ENCODE data around the gene AIFM1. TPM values are rescaled to one million over a fixed set of nuclear protein-coding genes. Genes with fewer than 3 reads are reported as not detected.
A peak's percentile ranks its signal among the peaks of the same experiment; 100 is the strongest.
"Not testable (repeated sequence)": the region's sequence is repeated elsewhere in the genome, so short reads cannot be mapped to it uniquely, and the experiment has no call there.

The AIFM1 gene
- total RNA-seq, 4 donors from 2014 or later = 7.6 to 15.0 (median 10.4) TPM

GRCh38 chrX:130120746-130121504, 44.7 kb downstream of the AIFM1 start:
- no peak overlapping the region for H3K4me3 ChIP-seq (ENCODE audit: low read depth, poor library complexity, severe bottlenecking)
- intact Hi-C loops (cut with DNase I; ENCODE audit: low total_unique reads) = no loop called here
- DNase-seq (ENCODE audit: low spot score in 2 of 2) = peak; percentile 72 to 94
- 3 to 30% methylated on average over 35 to 58 of the region's 58 CpGs for WGBS, 2 donors
- TF ChIP-seq, protein P1, sequence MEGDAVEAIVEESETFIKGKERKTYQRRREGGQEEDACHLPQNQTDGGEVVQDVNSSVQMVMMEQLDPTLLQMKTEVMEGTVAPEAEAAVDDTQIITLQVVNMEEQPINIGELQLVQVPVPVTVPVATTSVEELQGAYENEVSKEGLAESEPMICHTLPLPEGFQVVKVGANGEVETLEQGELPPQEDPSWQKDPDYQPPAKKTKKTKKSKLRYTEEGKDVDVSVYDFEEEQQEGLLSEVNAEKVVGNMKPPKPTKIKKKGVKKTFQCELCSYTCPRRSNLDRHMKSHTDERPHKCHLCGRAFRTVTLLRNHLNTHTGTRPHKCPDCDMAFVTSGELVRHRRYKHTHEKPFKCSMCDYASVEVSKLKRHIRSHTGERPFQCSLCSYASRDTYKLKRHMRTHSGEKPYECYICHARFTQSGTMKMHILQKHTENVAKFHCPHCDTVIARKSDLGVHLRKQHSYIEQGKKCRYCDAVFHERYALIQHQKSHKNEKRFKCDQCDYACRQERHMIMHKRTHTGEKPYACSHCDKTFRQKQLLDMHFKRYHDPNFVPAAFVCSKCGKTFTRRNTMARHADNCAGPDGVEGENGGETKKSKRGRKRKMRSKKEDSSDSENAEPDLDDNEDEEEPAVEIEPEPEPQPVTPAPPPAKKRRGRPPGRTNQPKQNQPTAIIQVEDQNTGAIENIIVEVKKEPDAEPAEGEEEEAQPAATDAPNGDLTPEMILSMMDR (IDR thresholded peaks at IDR 0.05) = peak in 1 of 3 donors; percentile 18
- no peak for TF ChIP-seq POLR2A (IDR thresholded peaks at IDR 0.05)

DNA sequence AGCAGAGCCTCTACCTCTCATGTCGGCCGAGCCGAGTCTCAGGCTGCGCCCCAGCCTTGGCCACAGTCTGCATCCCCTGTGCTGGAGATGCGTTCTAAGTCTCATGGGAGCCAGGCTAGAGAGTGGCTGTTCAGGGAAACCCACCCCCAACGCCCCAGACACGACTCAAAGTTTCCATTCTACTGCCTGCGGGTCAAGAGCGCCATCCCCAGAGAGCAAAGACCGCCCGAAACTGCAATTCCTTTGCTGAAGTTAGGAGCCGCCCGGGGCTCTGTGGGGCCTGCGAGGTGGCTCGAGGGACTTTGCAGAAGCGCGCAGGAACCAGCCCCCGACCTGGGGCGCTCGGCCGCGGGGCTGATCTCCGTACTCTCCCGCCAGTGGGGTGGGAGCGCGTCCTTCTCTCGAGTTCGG, 45.3 kb downstream of the AIFM1 start:
- no peak overlapping the region for H3K4me3 ChIP-seq (ENCODE audit: low read depth, poor library complexity, severe bottlenecking)
- intact Hi-C loops (cut with DNase I; ENCODE audit: low total_unique reads) = no loop called here
- TF ChIP-seq, protein P1 (IDR thresholded peaks at IDR 0.05) = no peak
- no peak for TF ChIP-seq POLR2A (IDR thresholded peaks at IDR 0.05)
- no peak for DNase-seq (ENCODE audit: low spot score in 2 of 2)
- WGBS, 2 donors = 49 to 54% methylated on average over 5 to 21 of the region's 28 CpGs

- no peak overlapping the region for H3K4me3 ChIP-seq (ENCODE audit: low read depth, poor library complexity, severe bottlenecking)
- 38 to 40% methylated on average over 8 to 14 of the region's 14 CpGs for WGBS, 2 donors
- DNase-seq (ENCODE audit: low spot score in 2 of 2) = no peak
- intact Hi-C loops (cut with DNase I; ENCODE audit: low total_unique reads) = no loop called here
- no peak for TF ChIP-seq POLR2A (IDR thresholded peaks at IDR 0.05)
- TF ChIP-seq, protein P1 (IDR thresholded peaks at IDR 0.05) = no peak
Observed at GRCh38 chrX:130119312-130119898, 46.2 kb downstream of the AIFM1 start.

- no peak overlapping the region for H3K4me3 ChIP-seq (ENCODE audit: low read depth, poor library complexity, severe bottlenecking)
- intact Hi-C loops (cut with DNase I; ENCODE audit: low total_unique reads) = no loop called here
- WGBS, 2 donors = 38 to 50% methylated on average over 16 to 21 of the region's 21 CpGs
- no peak for DNase-seq (ENCODE audit: low spot score in 2 of 2)
- TF ChIP-seq, protein P1 (IDR thresholded peaks at IDR 0.05) = no peak
- TF ChIP-seq POLR2A (IDR thresholded peaks at IDR 0.05) = no peak
Observed at GRCh38 chrX:130118441-130119311, 47.0 kb downstream of the AIFM1 start.

DNA sequence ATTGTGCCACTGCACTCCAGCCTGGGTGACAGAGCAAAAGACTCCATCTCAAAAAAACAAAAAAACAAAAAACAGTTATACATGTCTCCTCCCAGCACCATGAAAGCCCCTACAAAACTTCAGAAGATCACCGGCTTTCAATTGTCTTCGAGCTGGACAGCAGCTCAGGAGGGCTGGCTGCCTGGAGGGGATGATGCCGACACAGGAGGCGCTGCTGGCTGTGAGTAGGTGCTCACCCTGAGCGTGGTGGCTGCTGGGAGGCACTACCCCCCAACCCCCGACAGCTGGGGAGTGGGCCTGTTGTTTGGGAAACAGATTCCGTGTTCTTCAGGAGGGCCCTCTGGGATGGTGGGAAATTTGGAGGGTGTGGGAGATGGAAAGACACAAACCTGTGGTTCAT, 48.5 kb downstream of the AIFM1 start:
- TF ChIP-seq, protein P1 (IDR thresholded peaks at IDR 0.05) = no peak
- no peak for TF ChIP-seq POLR2A (IDR thresholded peaks at IDR 0.05)
- WGBS, 2 donors = 81 to 92% methylated on average over 7 of the region's 7 CpGs
- intact Hi-C loops (cut with DNase I; ENCODE audit: low total_unique reads) = no loop called here

DNA sequence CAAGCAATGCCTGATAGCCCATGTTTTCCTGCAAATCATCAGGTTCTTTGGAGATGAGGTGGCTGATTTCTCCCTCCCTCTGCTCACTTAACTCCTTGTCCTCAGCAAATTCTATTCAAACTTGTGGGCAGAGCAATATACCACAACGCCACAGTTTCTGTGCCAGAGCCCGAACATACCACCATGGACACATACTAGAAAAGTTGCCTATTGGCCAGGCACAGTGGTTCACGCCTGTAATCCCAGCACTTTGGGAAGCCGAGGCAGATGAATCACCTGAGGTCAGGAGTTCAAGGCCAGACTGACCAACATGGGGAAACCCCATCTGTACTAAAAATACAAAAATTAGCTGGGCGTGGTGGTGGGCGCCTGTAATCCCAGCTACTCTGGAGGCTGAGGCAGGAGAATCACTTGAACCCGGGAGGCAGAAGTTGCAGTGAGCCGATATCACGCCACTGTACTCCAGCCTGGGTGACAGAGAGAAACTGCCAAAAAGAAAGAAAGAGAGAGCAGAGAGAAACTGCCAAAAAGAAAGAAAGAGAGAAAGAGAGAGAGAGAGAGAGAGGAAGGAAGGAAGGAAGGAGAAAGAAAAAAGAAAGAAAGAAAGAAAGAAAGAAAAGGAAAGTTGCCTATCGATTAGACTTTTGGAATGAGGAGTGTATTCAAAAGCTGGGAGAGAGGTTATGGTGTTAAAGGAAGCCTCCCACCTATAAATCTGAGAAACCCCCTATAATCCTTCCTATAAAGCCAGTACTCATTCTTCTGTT, 50.3 kb downstream of the AIFM1 start:
- DNase-seq (ENCODE audit: low spot score in 2 of 2); H3K4me3 ChIP-seq (ENCODE audit: low read depth, poor library complexity, severe bottlenecking); intact Hi-C loops (cut with DNase I; ENCODE audit: low total_unique reads): not testable (repeated sequence)
- WGBS, 2 donors = 83 to 92% methylated on average over 8 to 10 of the region's 10 CpGs

More for the DNA sequence above, 48.5 kb downstream of the AIFM1 start:
- no peak for DNase-seq (ENCODE audit: low spot score in 2 of 2)
- H3K4me3 ChIP-seq (ENCODE audit: low read depth, poor library complexity, severe bottlenecking) = no peak overlapping the region

Data from lower leg skin (tissue), 4 donors.